Activated CD4-positive, alpha-beta T cell treated with anti-CD3 and anti-CD28 coated beads, Interleukin-2, amount 10 ng/mL, durations not matched to agents 24 days and 14 days (primary cell): ENCODE data around the gene HNF1B. TPM values are rescaled to one million over a fixed set of nuclear protein-coding genes. Genes with fewer than 3 reads are reported as not detected.
A peak's percentile ranks its signal among the peaks of the same experiment; 100 is the strongest.
"Not testable (repeated sequence)": the region's sequence is repeated elsewhere in the genome, so short reads cannot be mapped to it uniquely, and the experiment has no call there.

Experiments used
- DNase-seq: peaks from one replicate; pipeline ENCODE4 v3.0.0; 2022
- H3K27ac Mint-ChIP-seq: one replicate; pipeline ENCODE4 v1.8.0; 2022; ENCODE audit warnings: mild to moderate bottlenecking, mixed read lengths
- H3K27me3 Mint-ChIP-seq: one replicate; pipeline ENCODE4 v1.8.0; 2022; ENCODE audit warnings: mixed read lengths
- H3K36me3 Mint-ChIP-seq: one replicate; pipeline ENCODE4 v1.8.0; 2022; ENCODE audit warnings: low read depth, mild to moderate bottlenecking, mixed read lengths
- H3K4me1 Mint-ChIP-seq: one replicate; pipeline ENCODE4 v1.8.0; 2021; ENCODE audit warnings: mixed read lengths
- H3K4me3 Mint-ChIP-seq: one replicate; pipeline ENCODE4 v1.8.0; 2022; ENCODE audit warnings: mild to moderate bottlenecking, moderate library complexity, mixed read lengths
- H3K9me3 Mint-ChIP-seq: one replicate; pipeline ENCODE4 v1.8.0; 2021; ENCODE audit warnings: mixed read lengths
- intact Hi-C: fragments of 100-400 bp; cut with micrococcal nuclease; formaldehyde crosslinking; loops from one replicate; pipeline ENCODE4 v1.15.1; 2023
- total RNA-seq: library from RNA; stranded (reverse); gene quantifications from 2 replicates; pipeline ENCODE4 v1.2.3, GENCODE V29; 2022

HNF1B gene, protein sequence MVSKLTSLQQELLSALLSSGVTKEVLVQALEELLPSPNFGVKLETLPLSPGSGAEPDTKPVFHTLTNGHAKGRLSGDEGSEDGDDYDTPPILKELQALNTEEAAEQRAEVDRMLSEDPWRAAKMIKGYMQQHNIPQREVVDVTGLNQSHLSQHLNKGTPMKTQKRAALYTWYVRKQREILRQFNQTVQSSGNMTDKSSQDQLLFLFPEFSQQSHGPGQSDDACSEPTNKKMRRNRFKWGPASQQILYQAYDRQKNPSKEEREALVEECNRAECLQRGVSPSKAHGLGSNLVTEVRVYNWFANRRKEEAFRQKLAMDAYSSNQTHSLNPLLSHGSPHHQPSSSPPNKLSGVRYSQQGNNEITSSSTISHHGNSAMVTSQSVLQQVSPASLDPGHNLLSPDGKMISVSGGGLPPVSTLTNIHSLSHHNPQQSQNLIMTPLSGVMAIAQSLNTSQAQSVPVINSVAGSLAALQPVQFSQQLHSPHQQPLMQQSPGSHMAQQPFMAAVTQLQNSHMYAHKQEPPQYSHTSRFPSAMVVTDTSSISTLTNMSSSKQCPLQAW
- 2.2 and 2.9 TPM in 2 replicates for total RNA-seq

DNA sequence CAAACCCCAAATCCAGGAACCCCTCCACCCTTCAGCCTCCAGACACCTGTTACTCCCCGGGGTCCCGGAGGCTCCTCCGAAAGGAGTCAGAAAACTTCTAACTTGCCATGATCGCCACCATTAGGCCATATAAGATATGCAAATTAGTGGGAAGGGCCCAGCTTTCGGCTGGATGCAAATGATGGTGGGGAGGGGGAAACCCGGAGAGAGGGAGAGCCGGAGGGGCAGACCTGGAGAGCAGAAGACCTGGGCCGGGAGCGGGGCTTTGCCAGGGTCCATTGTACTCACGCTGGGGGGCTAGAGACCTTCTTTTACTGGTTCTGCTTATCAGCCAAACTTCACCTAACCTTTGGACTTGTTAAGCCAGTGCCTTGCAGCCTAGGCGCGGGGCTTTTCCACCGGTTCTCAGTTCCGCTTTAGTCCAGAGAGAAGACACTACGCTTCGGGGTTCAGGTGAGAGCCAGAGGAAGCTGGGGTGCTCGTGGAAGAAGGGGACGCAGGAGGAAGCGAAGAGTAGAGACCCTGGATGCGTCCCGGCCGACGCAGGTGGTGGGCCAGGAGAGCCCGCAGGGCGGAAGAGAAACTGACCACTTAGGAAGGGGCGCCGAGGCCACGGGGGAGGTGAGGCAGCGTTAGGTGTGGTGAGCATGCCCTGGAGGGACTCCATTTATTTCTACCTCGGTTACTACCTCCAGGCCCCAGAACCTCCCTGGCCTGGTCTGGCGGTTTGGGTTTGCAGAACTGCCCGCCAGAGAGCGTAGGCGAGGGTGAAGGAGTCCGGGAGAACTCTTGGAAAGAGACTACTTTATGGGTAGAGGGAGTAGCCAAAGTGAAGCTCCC is at the start of gene HNF1B:
TSS of gene HNF1B (minus strand) at position 99 of the 840 bp plus-strand sequence. CDS start 175 bp downstream, outside the sequence.
- Mint-ChIP-seq H3K27me3 (peaks cover 70% of the 10 kb centered on the region), H3K4me1 (peaks cover 13% of the 10 kb centered on the region), H3K9me3 (no peaks in the 10 kb centered on the region), H3K27ac (peak within 1 kb of the TSS; percentile 53), H3K36me3 (no peaks in the 10 kb centered on the region), H3K4me3 (peak within 1 kb of the TSS; percentile 81)
- intact Hi-C loops, result loop anchor here (5.0 kb wide), 3 partner anchors 43 to 803 kb away; no protein-coding TSS in a partner anchor
- peak; percentile 71 for DNase-seq

DNA sequence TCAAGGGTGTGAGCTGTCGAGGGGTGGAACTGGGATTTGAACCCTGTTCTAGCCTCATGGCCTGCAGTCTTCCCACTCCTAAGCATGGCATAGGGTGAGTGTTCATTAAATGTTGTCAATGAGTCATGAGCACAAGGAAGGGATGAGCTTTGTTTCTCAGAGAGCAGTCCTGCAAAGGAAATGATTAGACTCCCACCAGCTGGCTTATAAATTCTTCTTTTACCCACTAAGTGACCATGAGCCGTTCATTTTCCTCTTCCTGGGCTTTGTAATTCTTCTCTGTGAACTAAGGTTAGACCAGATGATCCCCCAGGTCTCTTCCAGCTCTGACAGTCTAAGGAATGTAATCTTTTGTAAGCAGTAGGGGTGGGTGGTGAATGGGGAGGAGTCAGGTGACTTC is 47.9 kb upstream of the HNF1B start:
- intact Hi-C loops, result loop anchor here (5.0 kb wide), 1 partner anchor 45 kb away; the partner anchor contains the start of gene HNF1B
- H3K4me3 Mint-ChIP-seq, result no peak overlapping the region
- DNase-seq, result no peak
- H3K9me3 Mint-ChIP-seq, result no peaks in the 10 kb centered on the region
- peaks cover 6% of the 10 kb centered on the region for H3K4me1 Mint-ChIP-seq
- no peaks in the 10 kb centered on the region for H3K36me3 Mint-ChIP-seq
- no peak overlapping the region for H3K27ac Mint-ChIP-seq
- peaks cover 39% of the 10 kb centered on the region for H3K27me3 Mint-ChIP-seq

DNA sequence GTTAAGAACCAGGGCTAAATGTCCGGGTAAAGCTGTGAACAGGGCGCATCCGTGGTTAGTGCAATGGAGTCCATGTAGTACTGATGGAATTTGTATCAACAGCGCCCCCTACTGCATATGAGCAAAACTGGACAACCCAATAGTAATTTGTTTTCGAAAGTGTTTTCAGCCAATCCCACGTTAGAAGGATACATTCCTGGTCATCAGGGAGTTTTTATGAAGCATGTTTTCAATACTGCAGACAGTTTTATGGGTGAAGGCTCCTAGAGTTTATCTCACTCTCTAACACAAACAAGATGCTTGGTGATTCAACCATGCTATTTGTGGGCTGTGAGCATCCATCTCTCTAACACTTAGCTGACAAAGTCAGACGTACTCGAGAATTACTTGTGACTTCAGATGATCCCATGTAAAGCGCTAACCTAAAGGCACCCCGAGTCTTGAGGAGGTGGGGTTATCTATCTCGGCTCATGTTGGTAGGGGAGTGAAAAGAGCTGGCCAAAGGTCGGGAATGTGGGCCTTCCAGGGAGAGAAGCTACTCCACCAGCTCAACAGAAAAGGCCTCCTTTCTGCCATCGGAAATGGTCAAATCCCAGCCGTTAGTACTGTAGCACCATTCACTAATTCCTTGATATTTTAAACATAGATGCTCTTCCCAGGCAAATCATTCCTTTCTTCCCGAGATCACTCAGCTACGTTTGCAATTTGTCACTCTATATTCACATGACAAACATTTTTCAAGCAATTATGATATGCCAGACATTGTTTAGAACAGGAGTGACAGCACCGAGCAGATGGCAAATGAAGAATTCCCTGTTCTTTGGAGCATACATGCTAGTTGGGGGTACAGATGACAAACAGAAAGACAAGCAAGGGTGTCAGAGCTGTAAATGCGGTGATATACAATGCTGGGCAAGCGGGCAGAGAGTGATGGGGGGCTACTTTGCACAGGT is 46.9 kb upstream of the HNF1B start:
- peak; percentile 87 for DNase-seq
- Mint-ChIP-seq H3K27me3 (peaks cover 35% of the 10 kb centered on the region), H3K27ac (no peak overlapping the region), H3K9me3 (no peaks in the 10 kb centered on the region), H3K4me3 (no peak overlapping the region), H3K36me3 (no peaks in the 10 kb centered on the region), H3K4me1 (peaks cover 6% of the 10 kb centered on the region)
- intact Hi-C loops, result loop anchor here (1.0 to 5.0 kb wide), 4 partner anchors 17 to 141 kb away; partner anchors contain the start of gene HNF1B

DNA sequence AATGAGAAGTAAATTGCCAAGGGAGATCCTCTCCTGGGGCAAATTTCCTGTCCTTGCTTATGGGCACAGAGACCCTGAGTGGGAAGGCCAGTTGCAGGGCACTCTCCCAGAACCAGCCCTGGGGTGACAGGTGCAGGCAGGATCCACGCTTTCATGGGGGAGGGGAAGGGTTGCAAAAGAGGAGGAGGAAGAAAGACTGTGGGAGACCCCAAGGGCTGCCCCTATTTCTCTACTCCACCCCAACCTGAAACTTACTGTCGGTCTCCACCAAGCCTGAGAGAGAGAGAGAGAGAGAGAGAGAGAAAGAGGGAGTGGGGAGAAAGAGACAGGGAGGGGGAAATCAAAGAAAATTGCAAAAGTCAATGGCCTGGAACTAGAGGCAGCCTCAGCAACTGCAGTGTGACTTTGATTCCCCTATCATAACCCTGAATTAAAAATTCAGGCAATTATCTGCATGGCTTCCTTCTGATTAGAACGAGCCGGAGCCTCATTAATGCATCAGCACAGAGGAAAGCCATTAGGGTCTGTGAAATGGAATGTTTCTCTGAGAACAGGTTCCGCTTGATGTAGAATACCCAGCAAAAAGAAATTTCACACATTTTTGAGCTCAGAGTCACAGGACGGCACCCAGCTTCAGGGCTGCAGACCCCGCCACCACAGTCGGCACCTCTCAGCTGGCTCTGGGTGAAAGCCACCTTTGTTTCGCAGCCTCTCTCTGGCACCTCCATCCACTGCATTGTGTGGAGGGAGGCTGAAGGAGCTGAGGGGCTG is 45.1 kb upstream of the HNF1B start:
- Mint-ChIP-seq H3K9me3 (no peaks in the 10 kb centered on the region), H3K4me3 (no peak overlapping the region), H3K27ac (no peak overlapping the region), H3K36me3 (no peaks in the 10 kb centered on the region), H3K4me1 (peaks cover 6% of the 10 kb centered on the region), H3K27me3 (peaks cover 38% of the 10 kb centered on the region)
- intact Hi-C loops, result loop anchor here (2.0 to 5.0 kb wide), 2 partner anchors 43 to 139 kb away; partner anchors contain the start of gene HNF1B
- no peak for DNase-seq

DNA sequence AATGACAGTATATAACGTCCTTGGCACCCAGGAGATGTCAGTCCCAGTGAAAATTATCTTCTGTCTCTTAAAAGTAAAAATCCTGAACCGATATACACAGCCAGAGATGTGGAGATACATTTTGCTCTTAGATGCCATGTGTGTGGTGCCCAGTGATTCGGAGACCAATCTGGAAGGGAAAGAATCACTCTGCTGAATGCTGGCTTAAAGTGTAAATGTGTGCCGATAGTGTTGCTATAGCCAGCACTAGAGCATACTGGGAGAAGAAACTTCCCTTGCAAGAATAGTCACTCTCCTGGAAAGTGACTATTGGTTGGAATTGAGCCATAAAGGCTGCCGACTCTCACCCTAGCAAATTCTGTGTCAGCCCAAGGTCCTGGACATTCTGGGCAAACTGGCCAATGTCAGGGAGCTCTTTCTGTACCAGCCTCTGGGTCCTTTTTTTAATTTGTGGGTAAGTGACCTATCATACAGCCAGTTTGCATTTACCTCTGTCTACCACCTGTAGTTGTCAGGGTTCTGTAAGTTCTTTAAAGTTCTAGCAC is 44.2 kb upstream of the HNF1B start:
- H3K36me3 Mint-ChIP-seq, result no peaks in the 10 kb centered on the region
- no peak for DNase-seq
- H3K27me3 Mint-ChIP-seq, result peaks cover 42% of the 10 kb centered on the region
- peaks cover 6% of the 10 kb centered on the region for H3K4me1 Mint-ChIP-seq
- H3K27ac Mint-ChIP-seq, result no peak overlapping the region
- intact Hi-C loops, result no loop called here
- H3K9me3 Mint-ChIP-seq, result no peaks in the 10 kb centered on the region
- H3K4me3 Mint-ChIP-seq, result no peak overlapping the region

DNA sequence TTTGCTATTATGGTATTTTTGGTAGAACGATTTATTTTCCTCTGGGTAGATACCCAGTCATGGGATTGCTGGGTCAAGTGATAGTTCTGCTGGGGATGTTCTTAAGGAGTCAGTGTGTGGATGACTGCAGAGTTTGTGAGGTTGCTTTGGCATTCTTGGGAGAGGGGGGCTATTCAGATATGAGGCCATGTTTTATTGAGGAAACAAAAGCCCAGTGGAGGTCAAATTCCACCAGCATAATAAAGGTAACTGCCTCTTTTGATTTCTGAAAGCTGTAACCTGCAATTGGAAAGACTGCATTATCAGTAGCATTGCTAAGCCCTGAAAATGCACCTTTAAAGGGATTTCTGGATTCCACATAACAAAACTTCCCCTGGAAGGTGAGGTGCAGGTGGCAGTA is 43.7 kb upstream of the HNF1B start:
- Mint-ChIP-seq H3K4me1 (peaks cover 6% of the 10 kb centered on the region), H3K27me3 (peaks cover 48% of the 10 kb centered on the region), H3K27ac (no peak overlapping the region), H3K9me3 (peaks cover 4% of the 10 kb centered on the region), H3K4me3 (no peak overlapping the region), H3K36me3 (no peaks in the 10 kb centered on the region)
- DNase-seq, result no peak
- intact Hi-C loops, result no loop called here

DNA sequence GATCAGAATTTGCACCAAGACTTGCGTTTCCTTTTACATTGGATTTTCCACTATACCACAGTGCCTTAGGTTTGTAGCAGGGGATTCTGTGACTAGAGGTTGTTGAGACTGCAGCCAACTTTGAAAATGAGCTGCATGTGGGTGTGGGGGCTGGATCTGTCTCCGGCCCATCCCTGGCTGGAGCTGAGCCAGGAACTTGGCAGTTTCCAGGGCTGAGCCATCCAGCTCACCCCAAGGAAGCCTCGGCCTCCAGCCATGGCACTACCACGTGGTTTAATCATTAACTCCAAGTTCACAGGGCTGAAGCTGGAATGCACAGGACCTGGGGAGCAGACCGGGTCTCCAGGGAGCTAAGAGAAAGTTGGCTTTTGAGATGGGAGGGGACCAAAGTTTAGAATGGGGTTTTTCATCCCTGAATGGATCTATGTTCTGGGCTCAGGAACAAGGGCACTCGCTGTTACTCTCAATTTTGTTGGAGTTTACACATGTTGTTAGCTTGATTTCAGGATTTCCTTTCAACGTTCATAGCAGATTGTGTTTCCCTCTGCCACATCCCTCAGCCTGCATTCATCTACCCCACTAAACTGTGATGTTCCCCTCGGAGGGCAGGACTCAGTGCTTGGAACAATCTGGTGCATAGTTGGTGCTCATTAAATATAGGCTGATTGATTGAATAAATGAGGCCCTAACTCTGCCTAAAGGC is 42.3 kb upstream of the HNF1B start:
- H3K27me3 Mint-ChIP-seq, result peaks cover 55% of the 10 kb centered on the region
- H3K9me3 Mint-ChIP-seq, result peaks cover 4% of the 10 kb centered on the region
- no peak overlapping the region for H3K27ac Mint-ChIP-seq
- intact Hi-C loops, result no loop called here
- no peak overlapping the region for H3K4me3 Mint-ChIP-seq
- H3K36me3 Mint-ChIP-seq, result no peaks in the 10 kb centered on the region
- H3K4me1 Mint-ChIP-seq, result peaks cover 6% of the 10 kb centered on the region
- no peak for DNase-seq

DNA sequence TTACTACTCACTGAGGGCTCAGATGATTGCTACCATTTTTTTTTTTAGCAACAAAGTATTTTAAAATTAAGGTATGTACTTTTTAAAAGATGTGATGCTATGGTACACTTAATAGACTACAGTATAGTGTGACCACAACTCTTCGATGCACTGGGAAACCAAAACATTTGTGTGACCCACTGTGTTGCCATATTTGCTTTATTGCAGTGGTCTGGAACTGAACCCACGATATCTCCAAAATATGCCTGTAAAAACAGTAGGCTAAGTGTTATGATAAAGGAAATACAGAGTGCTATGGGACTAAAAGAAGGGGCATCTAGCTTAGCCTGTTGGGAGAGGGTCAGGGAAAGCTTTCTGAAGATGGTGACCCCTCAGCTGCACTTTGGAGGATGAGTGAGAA is 41.6 kb upstream of the HNF1B start:
- Mint-ChIP-seq H3K36me3 (no peaks in the 10 kb centered on the region), H3K9me3 (peaks cover 4% of the 10 kb centered on the region), H3K27me3 (peaks cover 52% of the 10 kb centered on the region), H3K27ac (no peak overlapping the region), H3K4me1 (peaks cover 6% of the 10 kb centered on the region), H3K4me3 (no peak overlapping the region)
- no peak for DNase-seq
- intact Hi-C loops, result no loop called here

DNA sequence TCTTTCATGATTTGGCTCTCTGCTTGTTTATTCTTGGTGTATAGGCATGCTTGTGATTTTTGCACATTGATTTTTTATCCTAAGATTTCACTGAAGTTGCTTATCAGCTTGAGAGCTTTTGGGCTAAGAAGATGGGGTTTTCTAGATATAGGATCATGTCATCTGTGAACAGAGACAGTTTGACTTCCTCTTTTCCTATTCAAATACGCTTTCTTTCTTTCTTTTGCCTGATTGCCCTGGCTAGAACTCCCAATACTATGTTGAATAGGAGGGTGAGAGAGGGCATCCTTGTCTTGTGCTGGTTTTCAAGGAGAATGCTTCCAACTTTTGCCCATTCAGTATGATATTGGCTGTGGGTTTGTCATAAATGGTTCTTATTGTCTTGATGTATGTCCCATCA is 37.6 kb upstream of the HNF1B start:
- H3K27ac Mint-ChIP-seq, result not testable (repeated sequence)

DNA sequence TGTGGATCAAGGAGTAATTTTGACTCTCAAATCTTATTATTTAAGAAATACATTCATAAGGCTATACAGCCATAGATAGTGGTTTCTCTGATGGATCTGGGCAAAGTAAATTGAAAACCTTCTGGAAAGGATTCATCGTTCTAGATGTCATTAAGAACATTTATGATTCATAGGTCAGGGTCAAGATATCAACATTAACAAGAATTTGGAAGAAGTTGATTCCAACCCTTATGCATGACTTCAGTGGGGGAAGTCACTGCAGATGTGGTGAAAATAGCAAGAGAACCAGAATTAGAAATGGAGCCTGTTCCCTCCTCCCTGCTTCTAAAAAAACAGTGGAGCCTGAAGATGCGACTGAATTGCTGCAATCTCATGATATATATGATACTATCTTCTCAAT is 36.6 kb upstream of the HNF1B start:
- H3K4me1 Mint-ChIP-seq, result peaks cover 6% of the 10 kb centered on the region
- H3K4me3 Mint-ChIP-seq, result no peak overlapping the region
- no peaks in the 10 kb centered on the region for H3K36me3 Mint-ChIP-seq
- intact Hi-C loops, result no loop called here
- no peak for DNase-seq
- no peak overlapping the region for H3K27ac Mint-ChIP-seq
- peaks cover 4% of the 10 kb centered on the region for H3K9me3 Mint-ChIP-seq
- H3K27me3 Mint-ChIP-seq, result peaks cover 32% of the 10 kb centered on the region

More for the DNA sequence above, 37.6 kb upstream of the HNF1B start:
- H3K9me3 Mint-ChIP-seq, H3K36me3 Mint-ChIP-seq, H3K4me1 Mint-ChIP-seq, H3K4me3 Mint-ChIP-seq, DNase-seq, intact Hi-C loops: not testable (repeated sequence)
- H3K27me3 Mint-ChIP-seq, result peaks cover 37% of the 10 kb centered on the region

DNA sequence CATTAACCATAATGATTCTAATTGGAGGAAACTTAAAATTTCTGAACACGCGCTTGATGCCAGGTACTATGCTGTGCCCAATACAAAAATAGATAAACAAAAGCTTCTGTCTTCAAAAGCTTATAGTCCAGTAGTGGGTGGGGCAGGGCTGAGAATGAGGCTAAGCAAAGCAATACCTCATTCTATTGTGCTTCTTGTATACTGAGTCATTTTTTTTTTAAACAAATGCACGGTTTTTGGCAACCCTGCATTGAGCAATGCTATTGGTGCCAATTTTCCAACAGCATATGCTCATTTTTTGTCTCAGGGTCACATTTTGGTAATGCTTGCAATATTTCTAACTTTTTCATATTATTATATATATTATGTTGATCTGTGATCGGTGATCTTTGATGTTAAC is 34.7 kb upstream of the HNF1B start:
- DNase-seq, result no peak
- intact Hi-C loops, result loop anchor here (10.0 kb wide), 1 partner anchor 175 kb away; the partner anchor contains the start of gene SYNRG
- H3K27ac Mint-ChIP-seq, result no peak overlapping the region

More for the DNA sequence above, 34.7 kb upstream of the HNF1B start:
- H3K36me3 Mint-ChIP-seq, result no peaks in the 10 kb centered on the region
- peaks cover 15% of the 10 kb centered on the region for H3K4me1 Mint-ChIP-seq
- H3K9me3 Mint-ChIP-seq, result peaks cover 4% of the 10 kb centered on the region
- no peak overlapping the region for H3K4me3 Mint-ChIP-seq
- peaks cover 24% of the 10 kb centered on the region for H3K27me3 Mint-ChIP-seq
